Fibroblast of skin of right biceps (primary cell): ENCODE data around the gene XPC.
"Not testable (repeated sequence)": the region's sequence is repeated elsewhere in the genome, so short reads cannot be mapped to it uniquely, and the experiment has no call there.

Experiments
- DNase-seq: peaks from one replicate; pipeline ENCODE4 v3.0.0-alpha.2; 2013

XPC gene

GRCh38 chr3:14178247-14179113, at the start of gene XPC, which contains the start of gene LSM3:
XPC (minus strand) TSS chr3:14178601; CDS start chr3:14178568, 33 bp downstream.
LSM3 (plus strand) TSS chr3:14178817; CDS start chr3:14178861, 44 bp downstream.
- peak; percentile 99 for DNase-seq

DNA sequence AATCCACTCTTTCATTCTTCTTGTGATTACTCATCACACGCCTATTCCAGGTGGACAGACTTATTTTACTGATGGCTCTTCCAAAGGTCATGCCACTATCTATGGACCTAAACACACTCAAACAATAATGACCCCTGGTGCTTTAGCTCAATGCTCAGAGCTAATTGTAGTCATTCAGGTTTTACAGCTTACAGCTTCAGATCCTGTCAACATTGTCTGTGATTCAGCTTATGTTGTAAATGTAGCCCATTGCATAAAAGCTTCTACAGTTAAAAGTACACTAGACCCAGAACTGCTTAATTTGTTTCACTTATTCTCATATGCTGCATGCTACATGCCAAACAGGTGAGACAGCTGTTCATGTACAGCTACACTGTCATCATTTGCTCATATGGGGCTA, 49.5 kb upstream of the XPC start:
- DNase-seq: no peak

DNA sequence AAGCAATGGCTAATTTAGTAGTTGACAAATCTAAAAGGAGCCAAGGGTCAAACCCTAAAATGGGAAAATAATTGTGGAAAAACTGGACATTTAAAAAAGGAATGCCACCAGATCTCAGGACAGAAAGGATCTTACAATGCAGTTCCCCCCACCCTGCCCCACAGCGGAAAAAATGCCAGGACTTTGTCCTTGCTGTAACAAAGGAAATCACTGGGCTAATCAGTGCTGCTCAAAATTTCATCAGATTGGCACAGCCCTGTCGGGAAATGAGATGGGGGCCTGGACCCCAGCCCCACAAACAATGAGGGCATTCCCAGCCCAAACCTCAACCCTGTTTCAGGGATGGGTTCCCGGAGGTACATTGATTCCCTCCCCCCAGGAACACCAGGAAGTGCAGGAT, 48.0 kb upstream of the XPC start:
- not testable (repeated sequence) for DNase-seq

GRCh38 chr3:14225421-14225820, 47.0 kb upstream of the XPC start:
- no peak for DNase-seq

DNA sequence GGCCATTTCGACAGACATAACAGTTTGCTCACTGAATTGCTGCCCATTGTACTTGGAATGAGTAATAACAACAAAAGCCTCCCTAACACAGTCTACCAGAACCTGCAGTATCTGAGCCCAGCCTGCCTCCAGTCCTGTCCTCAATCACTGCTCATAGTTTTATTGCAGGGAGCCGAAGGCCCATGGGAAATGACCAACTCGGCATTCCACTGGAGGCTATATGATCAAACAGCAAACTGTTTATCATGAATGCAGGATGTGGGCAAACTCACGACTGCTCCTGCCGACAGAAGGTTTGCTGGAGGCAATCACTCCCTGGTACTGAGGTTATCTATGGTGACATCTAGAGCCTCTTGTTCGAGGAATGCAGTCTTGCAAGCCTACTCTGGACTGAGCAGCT, 46.5 kb upstream of the XPC start:
- DNase-seq: peak; percentile 69

GRCh38 chr3:14223595-14223994, 45.2 kb upstream of the XPC start:
- DNase-seq: no peak

- DNase-seq: peak; percentile 43
These were observed 44.6 kb upstream of the XPC start for GRCh38 chr3:14222900-14223594.

DNA sequence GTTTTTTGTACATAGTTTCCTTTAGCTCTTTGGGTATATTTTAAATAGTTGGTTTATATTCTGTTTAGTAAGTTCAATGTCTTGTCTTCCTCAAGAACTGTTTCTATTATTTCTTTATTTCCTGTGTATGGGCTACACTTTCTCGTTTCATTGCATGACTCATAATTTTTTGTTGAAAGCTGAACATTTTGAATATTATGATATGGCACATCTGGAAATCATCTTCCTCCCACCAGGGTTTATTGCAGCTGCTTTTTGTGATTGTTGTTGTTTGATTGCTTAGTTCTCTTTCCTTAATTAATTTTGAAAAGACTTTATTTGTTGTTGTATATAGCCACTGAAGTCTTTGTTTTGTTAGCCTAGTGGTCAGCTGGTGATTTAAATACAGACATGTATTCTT, 44.1 kb upstream of the XPC start:
- DNase-seq: no peak

GRCh38 chr3:14221902-14222301, 43.5 kb upstream of the XPC start:
- no peak for DNase-seq

- no peak for DNase-seq
These were observed 42.5 kb upstream of the XPC start for GRCh38 chr3:14220933-14221332.

- DNase-seq: no peak
These were observed 40.0 kb upstream of the XPC start for GRCh38 chr3:14218355-14218754.

DNA sequence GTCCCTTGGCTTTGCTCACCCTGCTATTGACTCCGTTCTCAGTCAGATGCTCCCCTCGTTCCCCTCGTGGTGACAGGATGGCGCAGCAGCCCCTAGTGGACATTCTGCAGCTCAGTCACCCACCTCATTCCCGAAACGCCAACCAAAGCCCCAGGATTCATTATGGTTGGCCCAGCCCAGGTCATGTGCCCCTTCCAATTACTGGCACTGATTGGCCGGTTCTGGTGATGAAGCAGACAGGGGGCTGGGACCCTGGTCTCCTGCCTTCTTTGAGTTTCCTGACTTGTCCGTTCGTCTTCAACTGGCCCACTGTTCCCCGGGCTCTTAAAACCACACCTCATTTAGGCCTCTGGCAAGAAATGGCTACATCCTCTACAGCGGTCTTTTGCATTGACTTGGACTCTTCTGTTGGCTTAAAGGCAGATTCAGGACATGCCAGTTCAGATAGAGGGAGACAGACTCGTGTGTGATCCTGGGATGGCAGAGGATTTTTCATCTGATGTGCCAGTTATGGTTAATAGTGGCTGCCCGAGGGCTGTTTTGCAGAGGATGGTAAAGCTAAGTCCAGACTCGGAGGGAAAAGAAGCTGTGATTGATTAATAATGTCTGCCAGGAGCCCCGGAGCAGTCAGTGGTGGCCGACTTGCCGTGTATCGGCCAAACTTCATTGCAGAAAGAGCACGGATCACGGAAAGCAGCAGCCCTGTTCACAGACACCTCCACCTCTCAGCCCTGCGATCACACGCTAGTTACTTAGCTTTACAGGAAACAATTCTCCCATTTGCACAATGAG, 38.1 kb upstream of the XPC start:
- DNase-seq: peak; percentile 89

- DNase-seq: no peak
These were observed 36.4 kb upstream of the XPC start for GRCh38 chr3:14214764-14215163.

- no peak for DNase-seq
These were observed 34.8 kb upstream of the XPC start for GRCh38 chr3:14213066-14213774.

DNA sequence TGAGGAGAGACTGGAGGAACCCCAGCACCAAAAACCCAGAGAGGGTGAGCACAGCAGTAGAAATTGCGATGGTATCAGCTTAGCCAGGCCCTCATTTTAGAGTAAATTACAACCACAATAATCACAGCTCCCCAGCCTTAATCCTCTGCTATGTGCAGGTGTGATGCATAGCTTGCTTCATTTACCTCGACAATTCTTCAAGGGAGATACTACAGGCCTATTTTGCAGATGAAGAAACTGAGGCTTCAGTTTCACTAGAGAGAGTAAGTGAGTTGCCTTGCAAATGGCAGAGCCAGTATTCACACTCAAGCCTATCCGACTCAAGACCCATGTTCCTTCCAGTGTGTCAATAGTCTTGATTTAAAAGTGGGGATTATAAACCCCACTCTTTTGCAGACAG, 33.6 kb upstream of the XPC start:
- no peak for DNase-seq

- peak; percentile 74 for DNase-seq
These were observed 33.2 kb upstream of the XPC start for GRCh38 chr3:14211621-14212020.

DNA sequence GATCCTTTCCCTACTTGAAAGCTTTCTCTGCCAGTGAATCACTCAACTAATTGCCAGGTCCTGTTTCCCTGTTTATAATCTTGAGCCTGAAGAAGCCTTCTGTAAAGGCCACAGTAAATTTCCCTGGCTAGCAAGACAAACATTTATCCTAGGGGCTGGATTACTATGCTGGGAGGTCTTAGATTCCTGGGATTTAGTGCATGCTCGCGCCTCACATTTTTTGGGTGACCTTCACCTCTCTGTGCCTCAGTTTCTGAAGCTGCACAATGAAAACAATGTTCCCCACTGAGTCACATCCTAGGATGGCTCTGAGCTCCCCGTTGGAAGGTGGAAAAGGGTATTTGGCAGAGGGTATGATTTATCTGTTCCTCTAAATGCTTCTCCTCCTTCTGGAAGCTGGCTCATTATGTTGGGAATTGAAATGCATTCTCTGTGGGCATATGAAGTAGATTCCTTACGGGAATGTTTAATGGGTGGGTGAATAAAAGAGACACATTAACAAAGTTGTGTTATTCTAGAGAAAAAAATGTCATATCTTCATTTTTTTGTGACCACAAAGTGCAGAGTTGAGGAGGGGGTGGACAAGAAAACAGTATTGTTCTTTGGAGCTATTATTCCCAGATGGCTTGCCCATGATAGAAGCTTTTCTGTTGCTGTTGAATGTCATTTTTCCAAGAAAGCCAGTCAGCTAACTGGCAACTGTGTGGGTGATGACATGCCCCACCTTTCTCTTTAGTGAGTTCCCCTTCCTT, 32.6 kb upstream of the XPC start:
- peak; percentile 100 for DNase-seq

GRCh38 chr3:14210290-14210688, 31.9 kb upstream of the XPC start:
- DNase-seq: peak; percentile 78

- DNase-seq: no peak
These were observed 31.3 kb upstream of the XPC start for GRCh38 chr3:14209581-14210289.

DNA sequence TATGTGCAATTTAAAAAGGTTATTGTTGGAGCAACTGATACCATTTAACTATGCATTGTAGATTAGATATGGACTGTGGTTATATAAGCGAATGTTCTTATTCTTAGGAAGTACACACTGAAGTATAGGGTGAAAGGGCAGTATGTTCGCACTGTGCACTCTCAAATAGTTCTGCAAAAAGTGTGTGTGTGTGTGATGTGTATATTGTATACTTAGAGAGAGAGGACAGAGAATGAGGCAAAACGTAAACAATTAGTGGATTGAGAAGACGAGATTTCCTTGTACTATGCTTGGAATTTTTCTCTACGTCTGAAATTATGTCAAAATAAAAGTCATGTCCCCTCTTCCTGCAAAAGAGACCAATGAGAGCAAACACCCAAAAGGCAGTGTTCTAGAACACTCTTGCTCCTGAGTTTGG, 30.6 kb upstream of the XPC start:
- peak; percentile 67 for DNase-seq

GRCh38 chr3:14208168-14208567, 29.8 kb upstream of the XPC start:
- no peak for DNase-seq
